GM18861 (cell line): Measurements from ENCODE around the gene CENPM.

Source experiments
- ATAC-seq: cut with Tn5 transposase; IDR thresholded peaks from one replicate; pipeline ENCODE4 v1.9.1; 2021; ENCODE audit not compliant: unreplicated experiment

Gene CENPM

DNA sequence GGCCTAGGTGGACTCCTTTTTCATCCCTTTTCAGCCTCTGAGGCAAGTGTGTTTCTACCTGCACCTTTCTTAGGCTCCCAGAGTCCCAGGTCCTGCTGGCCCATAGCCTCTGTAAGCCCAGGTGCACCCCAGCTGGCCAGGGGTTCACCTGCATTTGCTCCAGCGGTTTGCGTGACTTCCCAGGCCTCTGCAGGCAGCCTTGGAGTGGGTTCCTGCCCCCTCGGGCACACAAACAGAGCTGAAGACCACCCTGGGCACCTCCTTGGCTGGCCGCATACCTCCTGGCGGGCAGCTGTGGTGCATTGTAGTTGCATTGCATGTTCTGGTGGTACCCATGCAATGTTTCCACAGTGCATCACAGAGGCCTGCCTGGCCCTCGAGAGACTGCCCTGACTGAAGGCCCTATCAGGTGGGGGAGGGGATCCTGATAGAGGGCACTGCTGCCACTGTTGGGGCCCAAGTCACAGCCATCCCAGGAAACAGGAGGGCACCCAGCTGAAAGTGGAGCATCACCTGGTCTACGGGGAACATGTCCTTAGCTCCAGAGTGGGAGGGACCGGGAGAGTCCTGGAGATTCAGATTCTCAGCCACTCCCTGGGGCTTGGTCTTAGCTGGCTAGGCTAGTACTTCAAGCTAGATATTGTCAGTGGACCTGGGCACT is 46.2 kb downstream of the CENPM start:
- no peak for ATAC-seq

DNA sequence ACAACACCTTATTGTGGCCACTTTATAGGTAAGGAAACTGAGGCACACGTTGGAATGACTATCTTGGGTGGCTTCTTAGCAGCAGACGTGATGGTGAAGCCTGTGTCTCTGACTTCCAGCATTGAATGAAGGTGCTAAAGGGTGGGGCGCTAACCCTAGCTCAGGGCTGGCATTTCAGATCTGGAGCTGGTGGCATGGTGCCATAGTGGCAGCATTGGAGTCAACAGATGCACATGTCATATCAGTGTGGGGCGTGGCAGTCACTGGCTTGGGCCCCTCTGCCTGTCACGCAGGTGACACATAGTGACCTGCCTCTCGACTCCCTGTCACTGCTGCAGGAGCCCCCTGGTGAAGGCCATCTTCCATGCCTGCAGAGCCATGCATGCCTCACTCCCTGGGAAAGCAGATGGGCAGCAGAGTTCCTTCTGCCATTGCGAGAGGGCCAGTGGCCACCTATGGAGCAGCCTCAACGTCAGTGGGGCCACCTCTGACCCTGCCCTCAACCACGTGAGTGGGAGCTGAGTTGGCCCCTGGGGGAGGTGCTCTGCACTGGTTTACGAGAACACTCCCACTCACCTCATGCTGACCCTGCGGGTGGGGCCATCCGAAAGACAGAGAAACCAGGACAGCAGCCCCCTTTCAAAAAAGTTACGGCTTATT is 46.8 kb downstream of the CENPM start:
- no peak for ATAC-seq

GRCh38 chr22:41899110-41899509 is 47.8 kb downstream of the CENPM start:
- no peak for ATAC-seq

- ATAC-seq: no peak
Observed at GRCh38 chr22:41898645-41899044, 48.3 kb downstream of the CENPM start.

DNA sequence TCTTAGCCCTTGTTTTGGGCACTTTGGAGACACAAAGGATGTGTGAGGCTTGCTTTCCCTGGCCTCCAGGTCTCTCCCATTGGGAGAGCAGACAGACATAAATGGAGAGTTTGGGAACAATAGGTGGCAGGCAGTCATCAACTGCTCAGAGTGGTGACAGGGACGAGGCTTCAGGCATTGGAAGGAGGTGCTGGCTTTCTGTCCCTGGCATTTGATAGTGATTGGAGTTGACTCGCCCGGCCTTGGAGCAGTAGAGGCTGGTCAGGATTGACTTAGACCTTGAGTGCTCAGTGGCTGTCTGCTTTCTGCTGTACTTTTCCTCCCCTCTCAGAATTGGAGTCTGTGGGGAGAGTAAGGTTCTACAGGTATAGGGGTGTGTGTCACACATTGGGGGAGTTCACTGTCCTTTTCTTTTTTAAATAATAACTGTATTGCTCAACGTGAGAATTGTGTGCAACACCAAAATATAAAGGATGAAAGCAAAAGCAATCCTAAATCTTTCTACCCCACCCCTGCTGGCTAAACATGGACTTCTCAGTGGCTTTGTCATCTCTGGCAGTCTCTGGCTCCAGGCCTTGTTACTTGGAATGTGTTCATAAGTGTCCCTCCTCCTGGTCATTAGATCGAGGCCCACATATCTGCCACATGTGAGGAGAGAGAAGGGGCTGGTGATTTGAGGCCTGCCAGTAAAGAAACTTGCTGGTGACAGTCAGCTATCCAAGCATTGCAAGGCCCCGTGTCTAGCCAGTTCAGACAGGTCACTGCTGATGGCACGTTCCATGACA is 53.2 kb downstream of the CENPM start:
- no peak for ATAC-seq

GRCh38 chr22:41892721-41893120 is 54.2 kb downstream of the CENPM start:
- ATAC-seq: no peak

DNA sequence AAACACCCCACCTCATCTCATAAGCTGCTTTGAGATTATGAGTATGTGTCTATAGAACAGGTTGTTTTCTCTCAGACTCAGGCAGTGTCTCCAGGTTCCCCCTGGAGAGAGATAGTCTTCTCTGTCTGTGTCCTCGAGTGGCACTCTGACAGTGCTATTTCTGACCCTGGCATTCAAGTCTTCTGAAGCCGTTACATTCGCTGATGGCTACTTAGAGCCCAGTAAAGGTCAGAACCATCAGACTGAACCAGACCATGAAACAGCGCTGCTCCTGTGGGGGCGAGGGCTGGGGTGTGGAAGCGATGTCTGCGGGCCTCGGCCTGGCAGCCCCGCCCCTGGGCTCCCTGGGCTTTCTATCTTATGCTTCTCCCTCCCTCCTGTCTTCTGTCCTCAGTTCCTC is 55.5 kb downstream of the CENPM start:
- ATAC-seq: no peak
